KMS-11 (cell line): Measurements from ENCODE around the gene TMEM200B.
"Not testable (repeated sequence)": the region's sequence is repeated elsewhere in the genome, so short reads cannot be mapped to it uniquely, and the experiment has no call there.

ENCODE experiments used
- H2AFZ ChIP-seq: fragments of 200-600 bp; sonication (generic); 2 replicates; pipeline ENCODE4 v1.6.1; 2016; ENCODE audit warnings: antibody characterized with exemption, mixed run types, low read depth
- H3K27ac ChIP-seq: fragments of 200-600 bp; sonication (generic); 2 replicates; pipeline ENCODE4 v1.6.1; 2016; ENCODE audit warnings: mild to moderate bottlenecking, mixed run types
- H3K27me3 ChIP-seq: fragments of 200-600 bp; sonication (generic); 2 replicates; pipeline ENCODE4 v1.6.1; 2017; ENCODE audit warnings: mild to moderate bottlenecking, low read depth, mixed run types, moderate library complexity; ENCODE audit not compliant: insufficient read depth
- H3K36me3 ChIP-seq: fragments of 200-600 bp; sonication (generic); 2 replicates; pipeline ENCODE4 v1.6.1; 2017; ENCODE audit warnings: mild to moderate bottlenecking, mixed run types; ENCODE audit not compliant: insufficient read depth
- H3K4me1 ChIP-seq: fragments of 200-600 bp; sonication (generic); 2 replicates; pipeline ENCODE4 v1.6.1; 2016; ENCODE audit warnings: mild to moderate bottlenecking, low read depth, mixed run types; ENCODE audit not compliant: poor library complexity, severe bottlenecking
- H3K4me2 ChIP-seq: fragments of 200-600 bp; sonication (generic); 2 replicates; pipeline ENCODE4 v1.7.0; 2016; ENCODE audit warnings: mild to moderate bottlenecking, mixed run types
- H3K4me3 ChIP-seq: fragments of 200-600 bp; sonication (generic); IDR thresholded peaks from 2 replicates; pipeline ENCODE4 v1.6.1; 2017; ENCODE audit warnings: low read depth, low read length, mixed read lengths; ENCODE audit not compliant: insufficient read depth
- H3K79me2 ChIP-seq: fragments of 200-600 bp; sonication (generic); 2 replicates; pipeline ENCODE4 v1.6.1; 2016; ENCODE audit warnings: low read depth, mixed run types; ENCODE audit not compliant: insufficient read depth
- H3K9ac ChIP-seq: fragments of 200-600 bp; sonication (generic); 2 replicates; pipeline ENCODE4 v1.6.1; 2016; ENCODE audit warnings: mild to moderate bottlenecking, mixed run types
- H4K20me1 ChIP-seq: fragments of 200-600 bp; sonication (generic); 2 replicates; pipeline ENCODE4 v1.6.1; 2016; ENCODE audit warnings: mild to moderate bottlenecking, mixed run types; ENCODE audit not compliant: insufficient read depth
- TF ChIP-seq, protein P1 (sequence below): fragments of 200-600 bp; sonication (generic); conservative IDR thresholded peaks from 2 replicates; pipeline ENCODE4 v1.6.1; 2017; ENCODE audit warnings: low read depth, mild to moderate bottlenecking, antibody characterized with exemption, low read length, moderate library complexity, mixed read lengths

Gene TMEM200B

DNA sequence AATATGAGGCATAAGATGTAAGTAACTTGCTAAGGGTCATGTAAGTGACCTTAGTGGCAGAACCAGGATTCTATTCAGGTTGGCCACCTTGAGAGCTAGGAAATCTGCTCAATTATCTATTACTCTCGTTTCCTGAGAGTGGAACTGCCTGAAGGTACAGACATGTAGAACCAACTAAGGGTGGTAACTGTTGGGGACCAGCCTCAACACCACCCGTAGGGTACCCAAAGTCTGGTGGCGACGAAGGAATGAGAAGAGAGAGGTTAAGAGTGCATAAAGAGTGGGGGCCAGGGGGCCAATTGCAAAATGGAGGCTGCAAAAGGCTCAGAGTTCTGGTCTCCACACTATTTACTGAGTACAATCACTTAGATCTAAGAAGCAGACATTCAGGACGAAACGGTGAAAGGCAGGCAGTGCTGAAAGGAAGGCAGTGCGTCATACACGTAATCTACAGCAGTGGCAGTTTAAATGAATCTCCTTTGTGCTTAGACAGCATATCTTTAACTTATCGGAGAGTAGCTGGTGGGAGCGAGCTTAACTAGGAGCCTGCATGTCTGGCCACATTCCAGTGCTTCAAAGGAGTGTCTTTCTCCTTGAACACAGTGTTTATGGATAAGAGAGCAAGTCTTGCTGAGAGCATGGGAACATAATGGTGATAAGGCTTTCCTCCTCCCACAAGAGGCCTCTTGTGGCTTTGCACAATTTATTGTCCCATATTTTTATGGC lies 33.0 kb upstream of the TMEM200B start:
- Histone ChIP-seq H3K9ac (no peak overlapping the region), H3K27ac (no peak overlapping the region), H3K4me2 (no peak overlapping the region), H3K4me3 (no peak overlapping the region), H3K4me1 (no peaks in the 10 kb centered on the region), H4K20me1 (peaks cover 6% of the 10 kb centered on the region; the same call in 1 of the 2 replicates), H3K36me3 (peaks cover 9% of the 10 kb centered on the region; the same call in 1 of the 2 replicates), H2AFZ (no peak overlapping the region), H3K27me3 (no peaks in the 10 kb centered on the region), H3K79me2 (peaks cover 23% of the 10 kb centered on the region; the same call in 1 of the 2 replicates)
- TF ChIP-seq, protein P1, sequence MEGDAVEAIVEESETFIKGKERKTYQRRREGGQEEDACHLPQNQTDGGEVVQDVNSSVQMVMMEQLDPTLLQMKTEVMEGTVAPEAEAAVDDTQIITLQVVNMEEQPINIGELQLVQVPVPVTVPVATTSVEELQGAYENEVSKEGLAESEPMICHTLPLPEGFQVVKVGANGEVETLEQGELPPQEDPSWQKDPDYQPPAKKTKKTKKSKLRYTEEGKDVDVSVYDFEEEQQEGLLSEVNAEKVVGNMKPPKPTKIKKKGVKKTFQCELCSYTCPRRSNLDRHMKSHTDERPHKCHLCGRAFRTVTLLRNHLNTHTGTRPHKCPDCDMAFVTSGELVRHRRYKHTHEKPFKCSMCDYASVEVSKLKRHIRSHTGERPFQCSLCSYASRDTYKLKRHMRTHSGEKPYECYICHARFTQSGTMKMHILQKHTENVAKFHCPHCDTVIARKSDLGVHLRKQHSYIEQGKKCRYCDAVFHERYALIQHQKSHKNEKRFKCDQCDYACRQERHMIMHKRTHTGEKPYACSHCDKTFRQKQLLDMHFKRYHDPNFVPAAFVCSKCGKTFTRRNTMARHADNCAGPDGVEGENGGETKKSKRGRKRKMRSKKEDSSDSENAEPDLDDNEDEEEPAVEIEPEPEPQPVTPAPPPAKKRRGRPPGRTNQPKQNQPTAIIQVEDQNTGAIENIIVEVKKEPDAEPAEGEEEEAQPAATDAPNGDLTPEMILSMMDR: no peak

DNA sequence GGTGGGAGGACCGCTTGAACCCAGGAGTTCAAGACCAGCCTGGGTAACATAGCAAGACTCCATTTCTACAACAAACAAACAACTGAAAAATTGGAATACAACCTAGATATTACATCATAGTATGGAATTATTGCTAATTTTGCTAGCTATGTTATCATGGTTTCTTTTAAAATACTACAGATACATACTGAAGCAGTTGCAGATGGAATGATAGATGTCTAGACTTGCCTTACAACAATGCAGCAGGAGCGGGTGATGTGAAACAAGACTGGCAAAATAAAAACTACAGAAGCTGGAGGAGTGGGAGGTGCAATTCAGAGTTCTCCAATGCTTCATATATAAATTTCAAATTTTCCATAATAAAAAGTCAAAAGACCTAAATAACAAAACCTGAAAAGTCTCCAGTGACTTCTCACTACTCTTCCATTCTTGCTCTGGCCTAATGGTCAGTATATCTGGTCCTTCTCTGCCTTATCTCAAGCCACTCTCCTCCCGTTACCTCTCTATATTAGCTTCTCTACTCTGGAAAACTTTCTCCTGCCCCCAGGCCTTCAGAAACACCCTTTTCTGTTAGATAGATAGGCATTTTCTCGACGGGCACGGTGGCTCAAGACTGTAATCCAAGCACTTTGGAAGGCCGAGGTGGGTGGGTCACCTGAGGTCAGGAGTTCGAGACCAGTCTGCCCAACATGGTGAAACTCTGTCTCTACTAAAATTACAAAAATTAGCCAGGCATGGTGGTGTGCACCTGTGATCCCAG lies 28.5 kb upstream of the TMEM200B start:
- Histone ChIP-seq H3K36me3 (peaks cover 34% of the 10 kb centered on the region; the same call in 1 of the 2 replicates), H3K27me3 (no peaks in the 10 kb centered on the region), H3K4me1 (no peaks in the 10 kb centered on the region), H3K9ac (no peak overlapping the region), H4K20me1 (no peaks in the 10 kb centered on the region), H3K27ac (no peak overlapping the region), H2AFZ (no peak overlapping the region), H3K4me3 (no peak overlapping the region), H3K79me2 (peaks cover 9% of the 10 kb centered on the region; the same call in 1 of the 2 replicates), H3K4me2 (no peak overlapping the region)
- TF ChIP-seq, protein P1: no peak

DNA sequence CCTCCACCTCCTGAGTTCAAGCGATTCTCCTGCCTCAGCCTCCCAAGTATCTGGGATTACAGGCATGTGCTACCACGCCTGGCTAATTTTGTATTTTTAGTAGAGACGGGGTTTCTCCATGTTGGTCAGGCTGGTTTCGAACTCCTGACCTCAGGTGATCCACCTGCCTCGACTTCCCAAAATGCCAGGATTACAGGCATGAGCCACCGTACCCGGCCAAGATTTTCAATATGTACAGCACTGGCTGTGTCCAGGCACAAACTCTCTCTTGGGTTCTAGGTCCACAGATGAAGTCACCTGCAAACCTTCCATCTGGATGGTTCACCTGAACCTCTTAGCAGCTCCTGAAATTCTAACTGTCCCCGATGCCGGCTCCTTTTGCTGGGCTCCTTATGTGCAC lies 26.6 kb upstream of the TMEM200B start:
- not testable (repeated sequence) for H3K4me2 ChIP-seq, H3K27ac ChIP-seq, H3K27me3 ChIP-seq, H2AFZ ChIP-seq, H3K4me1 ChIP-seq, H3K9ac ChIP-seq, H3K79me2 ChIP-seq, H4K20me1 ChIP-seq, H3K4me3 ChIP-seq
- H3K36me3 ChIP-seq: peaks cover 34% of the 10 kb centered on the region; the same call in 1 of the 2 replicates

DNA sequence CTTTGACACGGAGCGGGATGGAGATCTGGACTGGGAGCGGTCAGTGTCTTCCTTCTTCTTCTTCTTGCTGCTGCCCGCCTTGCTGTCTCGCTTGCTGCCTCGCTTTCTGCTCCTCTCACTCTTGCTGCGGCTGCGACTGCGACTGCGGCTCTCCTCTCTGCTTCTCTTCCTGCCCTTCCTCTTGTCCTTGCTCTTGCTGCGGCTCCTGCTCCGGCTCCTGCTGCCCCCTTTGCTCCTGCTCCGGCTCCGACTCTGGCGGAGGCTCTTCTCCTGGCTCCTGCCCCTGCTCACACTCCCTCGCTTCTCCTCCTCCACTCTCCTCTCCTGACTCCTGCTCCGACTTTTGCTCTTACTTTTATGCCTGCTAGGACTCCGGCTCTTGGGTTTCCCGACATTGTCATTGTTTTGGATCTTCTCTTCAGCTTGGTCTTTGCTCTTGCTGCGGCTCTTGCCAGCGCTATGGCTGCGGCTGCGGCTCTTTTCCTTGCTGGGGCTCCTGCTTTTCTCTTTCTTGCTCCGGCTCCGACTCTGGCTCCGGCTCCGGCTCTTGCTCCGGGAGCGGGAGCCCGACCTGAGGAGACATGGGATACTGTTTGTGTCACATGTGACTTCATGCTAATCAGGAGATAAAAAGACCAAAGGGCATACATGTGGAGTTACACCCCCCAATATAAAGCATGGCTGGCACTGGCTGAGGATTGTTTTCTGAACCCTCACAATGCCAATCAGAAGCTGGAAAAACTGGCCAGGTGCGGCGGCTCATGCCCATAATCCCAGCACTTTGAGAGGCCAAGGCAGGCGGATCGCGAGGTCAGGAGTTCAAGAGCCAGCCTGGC lies 25.2 kb upstream of the TMEM200B start:
- H4K20me1 ChIP-seq: no peaks in the 10 kb centered on the region
- TF ChIP-seq, protein P1: no peak
- no peak overlapping the region for H3K4me2 ChIP-seq
- H3K27ac ChIP-seq: no peak overlapping the region
- H3K4me1 ChIP-seq: no peaks in the 10 kb centered on the region
- 0 out of 2 replicates have a peak, but pooled peaks cover 4% of the 10 kb centered on the region for H3K79me2 ChIP-seq
- peaks cover 34% of the 10 kb centered on the region; the same call in 1 of the 2 replicates for H3K36me3 ChIP-seq
- H3K27me3 ChIP-seq: no peaks in the 10 kb centered on the region
- H3K9ac ChIP-seq: no peak overlapping the region
- no peak overlapping the region for H3K4me3 ChIP-seq
- H2AFZ ChIP-seq: no peak overlapping the region
